G401 (cell line): ENCODE measurements around the gene DNAJB6. TPM values are rescaled to one million over a fixed set of nuclear protein-coding genes. Genes with fewer than 3 reads are reported as not detected.

ENCODE experiments used
- DNase-seq: peaks from one replicate; pipeline ENCODE4 v3.0.0-alpha.2; 2015; ENCODE audit warnings: low spot score
- in situ Hi-C: cut with HindIII; loops from 2 replicates; pipeline ENCODE4 v1.10.0; 2016; ENCODE audit warnings: low sequenced_read_pairs, mixed read lengths
- total RNA-seq: library from RNA; depleted of rRNA; stranded (reverse); fragments of >200 nt; shearing (Covaris generic); gene quantifications from 2 replicates; pipeline ENCODE4 v1.2.3, GENCODE V29; 2014

DNAJB6 gene
- total RNA-seq, 1 experiment from 2014 or later, result 115 TPM

DNA sequence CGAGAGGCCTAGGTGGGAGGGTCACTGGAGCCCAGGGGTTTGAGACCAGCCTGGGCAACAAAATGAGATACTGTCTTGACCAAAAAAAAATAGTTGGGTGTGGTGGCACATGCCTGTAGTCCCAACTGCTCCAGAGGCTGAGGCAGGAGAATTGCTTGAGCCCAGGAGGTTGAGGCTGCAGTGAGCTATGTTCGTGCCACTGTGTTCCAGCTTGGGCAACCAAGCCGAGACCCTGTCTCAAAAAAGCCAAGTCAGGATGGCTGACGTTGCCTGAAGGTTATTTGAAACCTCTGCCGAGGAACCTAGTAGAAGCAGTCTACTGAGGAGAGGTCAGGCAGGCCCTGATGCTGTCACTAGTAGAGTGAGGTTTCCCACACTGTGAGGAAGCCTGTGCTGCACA, 22.8 kb downstream of the DNAJB6 start:
- no peak for DNase-seq
- in situ Hi-C loops, result no loop called here

DNA sequence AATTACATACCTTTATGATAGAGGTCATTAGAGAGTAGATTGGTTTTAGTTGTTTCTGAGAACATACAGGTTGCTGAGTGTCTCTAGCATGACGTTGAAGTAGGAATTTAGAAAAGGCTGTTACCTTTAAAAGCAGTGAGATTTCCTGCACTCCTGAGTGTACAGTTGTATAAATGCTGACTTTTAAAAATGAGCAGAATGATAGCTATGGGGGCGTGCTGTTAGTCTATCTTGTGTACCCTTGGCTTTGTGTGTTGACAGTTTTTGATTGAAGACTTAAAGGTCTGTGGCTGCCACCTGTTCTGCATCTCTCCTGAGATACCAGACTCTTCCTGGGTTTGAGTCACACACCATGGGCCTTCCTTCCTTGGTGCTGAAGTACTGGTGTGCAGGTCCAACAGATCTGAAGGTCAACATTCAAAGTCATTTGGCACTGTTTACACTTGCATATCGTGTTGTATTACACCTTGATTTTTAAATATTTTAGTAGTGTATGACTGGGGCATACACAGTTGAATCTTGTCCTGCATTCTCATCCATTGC, 23.8 kb downstream of the DNAJB6 start:
- in situ Hi-C loops, result no loop called here
- no peak for DNase-seq

DNA sequence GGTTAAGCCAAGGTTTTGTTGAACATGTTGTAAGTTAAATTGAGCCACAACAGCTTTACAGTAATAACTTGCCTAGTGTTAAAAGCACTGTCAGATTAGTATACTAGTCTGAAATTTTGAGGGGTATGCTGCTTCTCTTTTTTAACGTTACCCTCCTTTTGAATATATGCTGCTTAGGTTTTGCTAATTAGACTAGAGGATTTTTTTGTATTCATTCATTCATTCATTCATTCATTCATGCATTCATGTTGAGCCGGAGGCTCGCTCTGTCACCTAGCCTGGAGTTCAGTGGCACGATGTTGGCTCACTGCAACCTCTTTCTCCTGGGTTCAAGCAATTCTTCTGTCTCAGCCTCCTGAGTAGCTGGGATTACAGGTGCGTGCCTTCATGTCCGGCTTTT, 24.7 kb downstream of the DNAJB6 start:
- in situ Hi-C loops, result no loop called here
- no peak for DNase-seq

DNA sequence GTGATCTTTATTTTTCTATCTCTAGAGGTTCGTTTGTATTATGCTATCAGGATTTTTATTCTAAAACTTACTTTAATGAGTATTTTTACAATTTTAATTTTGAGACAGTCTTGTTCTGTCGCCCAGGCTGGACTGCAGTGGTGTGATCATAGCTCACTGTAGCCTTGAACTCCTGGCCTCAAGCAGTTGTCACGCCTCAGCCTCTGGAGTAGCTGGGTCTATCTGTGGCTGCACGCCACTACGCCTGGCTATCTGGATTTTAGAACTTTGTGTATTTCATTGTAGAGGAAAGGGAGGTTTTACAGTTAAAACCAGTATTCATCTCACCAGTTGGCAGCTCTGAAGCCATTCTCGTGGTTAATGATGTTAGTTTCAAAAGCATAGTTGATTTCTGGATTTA, 25.9 kb downstream of the DNAJB6 start:
- no peak for DNase-seq
- in situ Hi-C loops, result no loop called here

DNA sequence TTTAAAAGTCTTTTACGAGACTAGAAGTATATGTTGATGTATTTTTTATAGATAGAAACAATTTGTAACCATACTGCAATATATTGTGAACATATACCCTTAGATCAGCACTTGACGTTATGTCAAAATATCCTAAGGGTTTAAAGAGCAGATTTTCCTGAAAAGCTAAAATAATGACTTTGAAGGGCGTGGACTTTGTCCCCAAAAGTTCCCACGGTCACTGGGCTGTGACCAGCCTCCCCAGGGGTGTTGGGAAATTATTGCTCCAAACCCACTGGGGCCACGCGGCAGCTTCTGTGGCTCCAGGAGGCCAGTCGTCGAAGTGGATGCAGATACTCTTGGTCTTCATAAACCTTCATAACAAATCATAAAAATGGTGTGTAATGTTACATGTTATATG, 29.9 kb downstream of the DNAJB6 start:
- DNase-seq, result no peak
- in situ Hi-C loops, result no loop called here

DNA sequence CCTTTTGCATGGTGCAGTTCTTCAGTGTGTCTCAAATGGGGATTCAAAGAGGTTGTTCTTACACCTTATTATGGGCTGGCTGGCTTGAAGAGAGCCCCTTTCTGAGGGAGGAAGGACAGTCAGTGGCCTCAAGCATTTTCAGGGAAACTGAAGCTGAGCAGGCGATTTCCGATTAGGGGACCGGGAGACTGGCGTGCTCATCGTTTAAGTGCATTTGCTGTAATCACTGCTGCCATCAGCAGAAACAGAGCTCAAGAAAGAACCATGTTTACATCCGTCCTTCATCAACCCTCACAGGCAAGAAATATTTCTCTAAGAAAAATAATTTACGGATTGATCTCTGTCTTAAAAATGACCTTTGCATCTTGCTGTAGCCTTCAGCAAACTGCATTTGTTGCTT, 32.2 kb downstream of the DNAJB6 start:
- in situ Hi-C loops, result no loop called here
- DNase-seq, result no peak

DNA sequence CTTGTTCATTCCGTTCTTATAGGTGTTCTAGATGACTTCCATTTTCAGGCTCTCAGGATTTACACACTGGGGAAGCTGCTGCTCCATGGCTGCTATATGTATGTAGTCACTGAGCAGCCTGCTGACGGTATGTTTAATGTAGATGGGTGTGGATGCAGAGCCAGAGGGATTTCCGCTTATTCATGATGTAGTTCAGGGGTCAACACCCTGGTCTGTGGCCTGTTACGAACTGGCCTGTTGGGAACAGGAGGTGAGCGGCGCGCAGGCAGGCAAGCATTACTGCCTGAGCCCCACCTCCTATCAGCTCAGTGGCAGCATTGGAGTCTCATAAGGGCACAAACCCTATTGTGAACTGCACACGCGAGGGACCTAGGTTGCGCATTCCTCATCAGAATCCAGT, 33.9 kb downstream of the DNAJB6 start:
- DNase-seq, result no peak
- in situ Hi-C loops, result no loop called here

DNA sequence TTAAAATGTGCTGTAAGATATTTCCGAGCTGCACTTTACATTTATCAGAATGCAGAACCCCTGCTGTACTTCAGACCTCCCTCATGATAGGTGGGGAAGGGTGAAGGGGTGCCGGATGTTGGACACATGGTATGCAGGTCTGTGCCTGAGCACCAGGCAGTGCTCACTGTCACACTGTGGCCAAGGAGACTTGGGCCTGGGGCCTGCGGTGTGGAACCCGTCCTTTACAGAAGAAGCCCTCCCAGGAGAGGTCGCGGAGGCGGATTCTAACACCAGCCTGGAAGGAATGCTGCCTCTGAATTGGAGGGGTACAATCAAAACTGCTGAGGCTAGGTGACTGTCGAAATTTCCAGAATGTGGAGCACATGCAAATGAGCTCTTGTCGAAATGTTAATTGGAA, 34.5 kb downstream of the DNAJB6 start:
- in situ Hi-C loops, result no loop called here
- no peak for DNase-seq

DNA sequence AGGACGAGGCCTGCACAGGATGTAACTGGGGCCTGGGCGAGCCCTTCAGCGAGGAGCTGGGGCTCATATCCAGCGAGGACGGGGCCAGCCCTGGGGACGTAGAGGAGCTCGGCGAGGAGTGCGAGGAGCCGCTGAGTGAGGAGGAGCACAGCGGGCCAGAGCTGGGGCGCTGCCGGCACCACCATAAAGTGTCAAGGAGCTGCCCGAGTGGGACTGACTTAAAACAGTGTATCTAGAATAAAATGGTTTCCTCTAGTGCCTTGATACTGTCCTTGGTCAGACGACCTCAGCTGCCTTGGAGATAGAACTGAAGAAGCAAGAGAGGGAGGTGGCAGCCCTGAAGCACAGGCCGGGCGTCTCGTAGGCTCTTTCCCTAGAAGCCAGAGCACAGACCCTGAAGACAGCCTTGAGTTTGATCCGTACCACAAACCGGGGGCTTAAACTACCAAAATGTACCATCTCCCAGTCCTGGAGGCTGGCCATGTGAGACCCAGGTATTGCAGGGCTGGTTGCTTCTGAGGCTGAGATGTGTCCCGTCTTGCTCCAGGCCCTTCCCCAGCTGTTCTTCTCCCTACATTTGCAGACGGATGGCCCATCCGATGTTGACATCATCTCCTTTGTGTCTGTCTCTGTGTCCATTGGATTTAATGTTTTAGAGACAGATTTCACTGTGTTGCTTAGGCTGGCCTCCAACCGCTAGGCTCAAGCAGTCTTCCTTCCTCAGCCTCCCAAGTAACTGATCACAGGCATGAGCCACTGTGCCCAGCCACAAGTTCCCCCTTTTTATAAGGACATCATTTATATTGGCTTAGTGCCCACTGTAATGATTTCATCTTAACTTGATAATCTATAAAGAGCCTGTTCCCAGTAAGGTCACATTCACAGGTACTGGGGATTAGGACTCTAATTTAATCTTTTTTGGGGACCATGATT, 35.8 kb downstream of the DNAJB6 start:
- in situ Hi-C loops, result no loop called here
- DNase-seq, result no peak

DNA sequence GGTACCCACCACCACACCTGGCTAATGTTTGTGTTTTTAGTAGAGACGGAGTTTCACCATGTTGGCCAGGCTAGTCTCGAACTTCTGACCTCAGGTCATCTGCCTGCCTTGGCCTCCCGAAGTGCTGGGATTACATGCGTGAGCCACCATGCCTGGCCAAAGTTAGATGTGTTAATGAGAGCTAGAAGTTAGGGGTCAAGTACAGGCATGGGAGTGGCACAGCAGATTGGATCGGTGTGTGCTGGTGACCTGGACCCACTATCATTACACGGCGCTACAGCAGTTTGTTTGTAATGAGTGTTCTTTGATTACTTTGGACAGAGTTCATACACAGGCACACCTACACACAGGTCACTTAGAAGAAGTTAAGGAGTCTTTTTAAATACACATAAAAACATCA, 36.7 kb downstream of the DNAJB6 start:
- in situ Hi-C loops, result no loop called here
- DNase-seq, result no peak

DNA sequence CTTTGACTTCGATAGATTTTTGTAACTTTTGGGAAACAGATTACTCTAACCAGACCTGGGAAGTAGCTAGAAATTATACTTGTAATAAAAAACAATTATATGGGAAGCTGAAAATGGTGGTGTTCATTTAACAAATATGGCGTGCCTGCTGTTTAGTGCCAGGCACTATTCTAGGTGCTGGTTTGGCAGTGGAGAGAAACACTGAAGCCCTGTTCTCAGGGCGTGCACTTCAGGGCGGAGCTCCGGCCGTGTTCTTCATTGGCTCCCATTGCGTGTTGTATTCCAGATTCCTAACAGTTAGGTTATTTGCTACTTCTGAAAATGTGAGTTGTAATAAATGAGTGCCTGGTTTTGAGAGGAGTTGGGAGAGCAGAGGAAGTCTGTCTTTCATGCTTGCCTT, 38.6 kb downstream of the DNAJB6 start:
- no peak for DNase-seq
- in situ Hi-C loops, result no loop called here

DNA sequence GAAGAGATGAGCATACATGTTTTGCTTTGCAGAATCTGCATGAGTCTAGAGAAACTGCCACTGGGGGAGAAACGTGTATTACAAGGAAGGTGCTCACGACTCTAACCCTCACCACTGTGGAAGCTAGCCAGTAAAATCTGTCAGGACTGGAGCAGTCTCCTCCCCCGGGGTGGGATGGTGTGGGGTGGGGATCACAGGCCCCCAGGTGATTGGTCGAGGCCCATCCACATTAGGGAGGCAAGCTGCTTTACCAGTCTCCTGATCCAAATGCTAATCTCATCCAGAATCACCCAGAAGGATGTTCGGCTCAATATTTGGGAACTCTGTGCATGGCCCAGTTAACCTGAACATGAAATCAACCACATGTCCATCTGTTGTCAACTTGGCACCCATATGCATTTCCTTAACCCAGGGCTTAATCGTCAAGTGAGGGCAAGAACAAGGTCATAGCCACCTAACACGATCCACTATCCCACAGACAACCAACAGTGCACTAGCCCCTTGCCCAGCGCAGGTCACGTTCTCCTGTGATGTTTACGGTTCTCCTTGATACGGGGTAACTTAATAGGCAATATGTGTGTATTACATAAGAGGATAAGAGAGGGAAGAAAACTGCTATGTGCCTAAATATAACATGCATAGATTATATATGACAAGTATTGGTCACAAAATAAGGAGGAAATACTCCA, 40.8 kb downstream of the DNAJB6 start:
- peak; percentile 43 for DNase-seq
- in situ Hi-C loops, result no loop called here

DNA sequence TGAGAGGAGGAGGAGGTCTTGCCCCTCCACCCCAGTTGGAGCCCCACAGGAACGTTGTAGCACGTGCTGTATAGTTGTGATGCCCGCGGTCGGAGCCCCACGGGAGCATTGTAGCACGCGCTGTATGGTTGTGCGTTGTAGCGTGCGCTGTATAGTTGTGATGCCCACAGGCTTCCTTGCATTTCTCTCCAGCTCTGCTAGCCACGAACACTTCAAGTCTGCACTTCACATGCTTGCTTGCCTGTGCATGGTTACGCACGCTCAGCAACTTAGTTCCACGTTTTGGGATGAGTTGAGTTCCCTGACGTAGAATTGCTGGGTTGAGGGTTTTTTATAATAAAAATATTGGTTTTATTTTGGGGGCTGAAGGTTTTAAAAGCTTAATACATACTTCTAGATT, 41.6 kb downstream of the DNAJB6 start:
- DNase-seq, result no peak
- in situ Hi-C loops, result no loop called here

DNA sequence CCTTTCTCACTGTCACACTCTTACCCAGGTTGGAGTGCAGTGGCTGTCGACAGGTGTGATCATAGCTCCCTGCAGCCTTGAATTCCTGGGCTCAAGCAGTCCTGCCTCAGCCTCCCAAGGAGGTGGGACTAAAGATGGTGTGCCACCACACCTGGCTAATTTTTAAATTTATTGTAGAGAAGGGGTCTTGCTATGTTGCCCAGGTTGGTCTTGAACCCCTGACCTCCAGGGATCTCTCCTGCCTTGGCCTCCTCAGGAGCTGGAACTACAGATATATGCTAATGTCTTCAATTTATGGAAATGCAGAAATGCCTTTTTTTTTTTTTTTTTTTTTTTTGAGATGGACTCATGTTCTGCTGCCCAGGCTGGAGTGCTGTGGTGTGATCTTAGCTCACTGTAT, 42.7 kb downstream of the DNAJB6 start:
- in situ Hi-C loops, result no loop called here
- DNase-seq, result no peak

DNA sequence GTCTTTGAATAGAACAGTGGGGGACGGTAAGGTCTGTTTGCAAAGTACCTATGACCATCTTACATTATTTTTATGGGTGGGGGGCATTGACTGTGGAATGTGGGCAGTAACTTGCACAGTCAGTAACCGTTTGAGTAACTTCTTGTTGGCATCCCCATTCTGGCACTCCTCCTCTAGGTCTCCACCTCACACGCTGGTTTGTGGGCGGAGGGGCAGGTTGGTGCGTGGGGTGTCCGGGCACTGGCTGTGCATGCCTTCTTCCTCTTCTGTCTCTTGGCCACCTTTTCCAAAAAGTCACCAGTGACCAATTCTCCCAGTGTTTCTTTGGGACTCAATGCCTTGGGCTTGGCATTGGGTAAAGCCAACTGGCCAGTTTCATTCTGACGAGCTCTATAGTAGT, 43.6 kb downstream of the DNAJB6 start:
- in situ Hi-C loops, result no loop called here

DNA sequence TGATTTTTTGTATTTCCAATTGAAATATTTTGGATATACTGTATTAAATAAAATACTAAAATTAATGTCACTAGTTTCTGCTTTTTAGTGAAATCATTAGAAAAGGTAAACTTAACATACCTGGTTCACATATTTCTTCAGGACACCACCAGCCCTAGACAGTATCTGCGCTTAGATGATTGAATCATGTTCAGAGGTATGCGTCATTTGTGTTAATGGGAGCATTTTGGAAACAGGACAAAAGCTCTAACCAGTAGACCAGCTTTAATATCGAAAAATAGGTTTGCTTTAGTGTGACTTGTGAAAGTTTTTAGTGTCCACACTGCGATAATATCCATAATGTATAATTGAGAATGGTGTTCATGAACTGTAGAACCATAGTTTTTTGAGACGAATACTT, 47.1 kb downstream of the DNAJB6 start:
- DNase-seq, result no peak
- in situ Hi-C loops, result no loop called here

More for the DNA sequence above, 43.6 kb downstream of the DNAJB6 start:
- DNase-seq, result no peak

DNA sequence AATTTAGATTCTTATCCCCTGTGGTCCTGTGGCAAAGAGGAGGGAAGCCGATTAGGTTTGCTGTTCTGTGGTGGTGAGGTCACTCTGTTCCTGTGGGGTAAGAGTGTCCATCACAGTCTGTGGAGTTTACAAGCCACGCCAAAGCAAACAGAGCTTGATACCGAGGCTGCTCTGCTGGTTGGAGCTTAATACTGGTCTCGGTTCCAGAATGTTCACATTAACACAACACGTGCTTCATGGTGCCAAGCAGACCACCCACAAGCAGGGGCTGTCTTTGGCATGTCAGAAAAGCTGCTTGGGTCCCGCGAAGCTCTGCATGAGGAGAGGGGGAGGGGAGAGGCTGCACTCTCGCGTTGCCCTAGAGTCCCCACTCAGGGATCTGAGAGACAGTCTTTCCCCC, 47.5 kb downstream of the DNAJB6 start:
- in situ Hi-C loops, result no loop called here
- no peak for DNase-seq

DNA sequence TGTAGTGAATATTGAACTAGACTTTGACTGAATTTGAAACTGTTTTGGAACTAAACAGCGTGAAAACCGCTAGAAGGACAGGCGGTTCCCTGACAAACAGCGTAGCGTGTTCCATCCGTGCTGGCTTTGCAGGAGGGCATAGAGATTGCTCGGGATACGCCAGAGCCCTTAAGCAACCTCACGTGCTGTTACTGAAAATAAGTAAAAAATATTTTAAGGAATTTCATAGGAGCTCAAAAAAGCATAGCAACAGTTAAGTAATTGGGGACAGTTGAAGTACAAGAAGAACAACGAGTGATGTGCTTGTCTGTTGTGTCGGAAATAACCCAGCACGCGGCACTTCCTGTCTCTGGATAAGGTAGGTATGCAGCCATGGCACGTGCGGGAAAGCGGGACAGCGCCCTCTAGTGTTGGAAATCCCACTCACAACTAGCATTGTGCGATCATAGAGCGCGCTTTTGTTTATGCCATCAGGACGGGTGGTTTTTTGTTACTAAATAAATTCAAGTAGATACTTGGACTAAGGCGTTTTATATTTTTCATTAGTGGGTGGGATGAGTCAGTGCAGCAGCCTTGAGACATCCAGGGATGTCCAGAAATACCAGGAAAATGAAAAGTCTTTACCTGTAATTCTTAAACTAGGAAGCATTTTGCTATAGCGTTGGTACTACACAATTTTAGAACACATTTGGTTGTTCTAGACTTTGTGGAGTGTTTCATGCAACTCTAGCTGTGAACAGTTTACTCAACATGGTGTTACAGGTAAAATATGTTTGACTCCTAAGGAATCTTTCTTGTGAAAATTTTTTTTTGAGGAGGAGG, 50.4 kb downstream of the DNAJB6 start:
- in situ Hi-C loops, result no loop called here
- DNase-seq, result peak; percentile 58

DNA sequence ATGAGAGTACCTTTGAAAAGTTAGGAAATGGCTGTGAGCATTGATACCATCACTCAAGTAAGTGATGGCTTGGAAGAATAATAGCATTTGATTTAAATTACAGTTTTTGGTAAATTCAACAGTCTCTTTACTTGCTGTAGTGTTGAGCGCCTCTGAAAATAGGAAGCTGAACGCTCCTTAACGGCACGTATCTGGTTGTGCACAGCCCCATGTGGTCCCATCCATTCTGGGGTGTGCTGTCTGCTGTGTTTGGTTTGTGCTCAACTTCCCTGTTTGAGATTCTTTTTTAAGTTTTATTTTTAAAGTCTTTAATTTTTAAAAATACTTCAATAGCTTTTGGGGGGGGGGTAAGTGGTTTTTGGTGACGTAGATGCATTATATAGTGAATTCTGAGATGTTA, 51.5 kb downstream of the DNAJB6 start:
- in situ Hi-C loops, result no loop called here
- DNase-seq, result no peak
